Activated effector memory CD4-positive, alpha-beta T cell treated with Interleukin-2 at 50 U/mL for 16 hours (primary cell): Measurements from ENCODE around the gene TBL2.
A peak's percentile ranks its signal among the peaks of the same experiment; 100 is the strongest.
"Not testable (repeated sequence)": the region's sequence is repeated elsewhere in the genome, so short reads cannot be mapped to it uniquely, and the experiment has no call there.

Source experiments
- DNase-seq: peaks from one replicate; pipeline ENCODE4 v3.0.0-alpha.2; 2020

The TBL2 gene, protein sequence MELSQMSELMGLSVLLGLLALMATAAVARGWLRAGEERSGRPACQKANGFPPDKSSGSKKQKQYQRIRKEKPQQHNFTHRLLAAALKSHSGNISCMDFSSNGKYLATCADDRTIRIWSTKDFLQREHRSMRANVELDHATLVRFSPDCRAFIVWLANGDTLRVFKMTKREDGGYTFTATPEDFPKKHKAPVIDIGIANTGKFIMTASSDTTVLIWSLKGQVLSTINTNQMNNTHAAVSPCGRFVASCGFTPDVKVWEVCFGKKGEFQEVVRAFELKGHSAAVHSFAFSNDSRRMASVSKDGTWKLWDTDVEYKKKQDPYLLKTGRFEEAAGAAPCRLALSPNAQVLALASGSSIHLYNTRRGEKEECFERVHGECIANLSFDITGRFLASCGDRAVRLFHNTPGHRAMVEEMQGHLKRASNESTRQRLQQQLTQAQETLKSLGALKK

DNA sequence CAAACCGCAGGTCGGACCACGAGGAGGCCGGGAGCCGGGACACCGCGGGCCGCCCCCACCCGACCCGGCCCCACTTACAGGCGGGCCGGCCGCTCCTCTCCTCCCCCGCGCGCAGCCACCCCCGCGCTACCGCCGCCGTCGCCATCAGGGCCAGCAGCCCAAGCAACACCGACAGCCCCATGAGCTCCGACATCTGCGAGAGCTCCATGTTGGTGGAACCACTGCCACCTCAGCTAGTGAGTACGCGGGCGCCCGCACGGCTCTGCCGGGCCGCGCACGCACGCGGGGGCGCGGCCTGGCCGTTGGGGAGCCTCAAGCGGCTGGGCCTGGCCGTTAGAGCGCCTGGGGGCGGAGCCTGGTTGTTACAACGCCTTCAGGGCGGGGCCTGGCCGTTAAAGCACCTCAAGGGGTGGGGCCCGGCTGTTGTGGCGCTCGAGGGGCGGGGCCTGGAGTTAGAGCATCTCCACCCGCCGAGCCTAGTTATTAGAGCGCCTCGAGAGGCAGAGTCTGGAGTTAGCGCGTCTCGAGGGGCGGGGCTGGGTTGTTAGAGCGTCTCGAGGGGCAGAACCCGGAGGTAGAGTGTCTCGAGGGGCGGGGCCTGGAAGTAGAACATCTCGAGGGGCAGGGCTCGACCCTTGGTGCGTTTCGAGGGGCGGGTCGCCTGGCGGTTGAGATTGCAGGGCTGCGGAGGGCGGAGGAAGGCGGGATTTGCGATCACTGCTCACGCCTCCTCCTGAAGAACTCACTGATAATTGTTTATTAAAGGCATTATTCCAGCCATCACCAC, at the start of gene TBL2:
TSS of gene TBL2 (minus strand) at position 238 of the 787 bp plus-strand sequence. CDS start at position 208, 30 bp downstream.
- peak; percentile 99 for DNase-seq

DNA sequence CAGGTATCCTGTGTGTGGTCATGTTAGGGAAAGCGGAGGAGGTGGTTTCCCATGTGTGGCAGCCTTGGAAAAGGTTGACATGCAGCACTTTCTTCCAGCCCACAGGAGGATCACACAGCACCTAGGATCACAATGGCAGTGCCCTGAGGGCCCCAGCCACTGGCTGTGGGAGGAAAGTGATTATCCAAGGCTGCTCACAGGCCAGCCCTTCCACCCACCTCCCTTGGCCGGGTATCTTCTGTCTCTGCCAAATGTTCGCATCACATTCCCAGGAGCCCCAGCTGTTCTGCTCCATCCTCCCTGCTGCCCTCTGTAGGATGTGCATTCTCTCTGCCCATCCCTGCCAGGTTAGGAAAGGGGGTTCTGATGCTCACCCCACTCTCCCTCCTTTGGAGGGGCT, 48.4 kb upstream of the TBL2 start:
- DNase-seq: no peak

DNA sequence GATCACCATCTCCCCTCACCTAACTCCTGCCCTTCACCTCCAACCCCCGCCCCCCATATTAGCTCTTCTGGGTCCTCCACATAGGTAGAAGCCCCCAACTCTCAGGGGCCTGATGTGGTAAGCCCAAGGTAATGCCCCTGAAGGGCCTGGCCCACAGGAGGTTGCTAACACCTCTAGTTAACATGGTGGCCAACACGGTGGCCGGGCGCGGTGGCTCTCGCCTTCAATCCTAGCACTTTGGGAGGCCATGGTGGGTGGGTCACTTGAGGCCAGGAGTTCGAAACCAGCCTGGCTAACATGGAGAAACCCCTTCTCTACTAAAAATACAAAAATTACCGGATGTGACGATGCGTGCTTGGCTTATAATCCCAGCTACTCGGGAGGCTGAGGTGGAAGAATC, 46.9 kb upstream of the TBL2 start:
- no peak for DNase-seq

DNA sequence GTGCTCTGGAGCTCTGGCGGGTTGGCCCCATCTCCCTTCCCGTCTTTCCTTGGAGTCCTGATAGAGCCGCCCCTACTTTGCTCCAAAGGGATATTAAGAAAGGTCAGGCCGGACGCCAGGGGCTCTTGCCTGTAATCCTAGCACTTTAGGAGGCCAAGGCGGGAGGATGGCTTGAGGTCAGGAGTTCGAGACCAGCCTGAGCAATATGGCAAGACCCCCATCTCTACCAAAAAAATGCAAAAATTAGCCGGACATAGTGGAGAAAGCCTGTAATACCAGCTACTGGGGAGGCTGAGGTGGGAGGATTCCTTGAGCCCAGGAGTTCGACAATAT, 46.3 kb upstream of the TBL2 start:
- DNase-seq: no peak

DNA sequence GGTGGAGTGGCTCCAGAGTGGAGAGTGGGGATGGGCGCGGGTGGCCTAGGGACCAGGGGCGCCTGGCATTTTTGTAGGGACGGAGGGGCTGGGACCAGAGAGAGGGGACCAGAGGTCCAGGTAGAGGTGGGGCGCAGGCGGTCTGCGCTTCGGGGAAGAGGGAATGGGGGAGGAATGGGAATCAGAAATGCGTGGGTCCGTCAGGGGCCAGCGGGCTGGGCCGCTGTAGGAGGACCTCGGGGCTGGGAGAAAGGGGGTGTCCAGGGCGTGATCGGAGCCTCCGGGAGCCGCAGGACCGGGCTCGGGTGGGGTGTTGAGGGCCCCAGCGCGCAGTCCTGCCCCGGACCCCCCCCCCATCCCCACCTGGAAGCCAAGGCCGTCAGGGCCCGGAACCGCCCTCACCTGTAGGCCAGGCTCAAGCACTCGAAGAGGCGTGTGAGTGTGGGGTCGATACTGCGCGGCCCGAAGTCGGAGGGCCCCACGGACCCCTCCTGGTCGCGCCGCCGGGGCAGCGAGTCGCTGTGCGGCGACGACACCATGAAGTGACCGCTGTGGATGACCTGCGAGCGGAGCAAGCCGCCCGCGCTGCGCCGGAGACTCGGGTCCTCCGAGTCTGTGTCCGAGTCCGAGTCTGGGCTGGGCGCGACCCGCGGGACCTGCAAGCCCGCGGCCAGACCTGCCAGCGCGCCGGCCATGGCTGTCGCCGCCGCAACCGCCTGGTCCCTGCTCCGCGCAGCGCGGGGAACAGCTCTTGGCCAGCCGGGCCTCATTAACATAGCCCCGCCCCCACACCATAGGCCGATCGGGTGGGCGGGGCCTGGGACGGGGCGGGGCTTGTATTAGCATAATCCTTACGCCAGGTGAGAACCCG, 45.7 kb upstream of the TBL2 start, which contains the start of gene MLXIPL:
TSS of gene MLXIPL (minus strand) at position 725 of the 871 bp plus-strand sequence. CDS start at position 695, 30 bp downstream.
- peak; percentile 18 for DNase-seq

DNA sequence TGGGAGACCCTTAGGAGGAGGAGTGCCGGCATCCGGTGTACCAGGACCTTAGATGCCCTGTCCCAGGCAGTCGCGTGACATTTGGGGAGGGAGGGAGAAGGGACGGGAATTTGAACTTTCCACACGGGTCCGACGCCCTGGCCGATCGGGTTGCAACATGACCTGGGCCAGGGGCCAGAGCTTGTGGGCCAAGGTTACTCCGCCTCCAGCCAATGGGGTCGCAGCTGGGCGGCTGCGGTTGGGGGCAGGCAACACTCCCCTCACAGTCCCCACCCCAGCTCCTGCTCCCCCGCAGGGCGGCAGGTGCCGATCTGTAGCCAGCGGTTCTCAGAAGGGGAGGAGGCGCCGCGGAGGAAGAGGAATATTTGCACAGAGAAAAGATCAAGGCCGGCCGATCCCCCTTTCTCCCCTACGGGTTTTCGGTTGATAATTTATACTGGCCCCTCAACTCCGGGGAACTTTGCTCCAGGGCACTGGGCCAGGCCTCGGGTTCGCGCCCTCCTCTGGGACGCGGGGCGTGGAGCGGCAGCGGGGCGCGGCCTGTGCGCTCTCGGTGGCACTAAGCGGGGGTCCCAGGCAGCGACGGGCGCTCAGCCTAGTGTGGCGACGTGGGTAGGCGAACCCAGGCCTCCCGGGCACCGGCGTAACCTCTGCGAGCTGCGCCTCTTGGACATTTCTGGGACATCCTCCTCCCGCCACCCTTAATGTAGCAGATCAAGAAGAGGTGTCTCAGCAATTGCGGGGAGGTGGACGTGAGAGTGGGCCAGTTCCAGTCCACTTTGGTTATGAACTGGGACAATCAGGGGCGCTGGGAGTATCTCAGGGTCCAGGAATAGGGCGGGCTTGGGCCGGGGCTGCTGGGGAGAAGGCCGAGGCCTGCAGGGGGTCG, 44.8 kb upstream of the TBL2 start:
- no peak for DNase-seq

DNA sequence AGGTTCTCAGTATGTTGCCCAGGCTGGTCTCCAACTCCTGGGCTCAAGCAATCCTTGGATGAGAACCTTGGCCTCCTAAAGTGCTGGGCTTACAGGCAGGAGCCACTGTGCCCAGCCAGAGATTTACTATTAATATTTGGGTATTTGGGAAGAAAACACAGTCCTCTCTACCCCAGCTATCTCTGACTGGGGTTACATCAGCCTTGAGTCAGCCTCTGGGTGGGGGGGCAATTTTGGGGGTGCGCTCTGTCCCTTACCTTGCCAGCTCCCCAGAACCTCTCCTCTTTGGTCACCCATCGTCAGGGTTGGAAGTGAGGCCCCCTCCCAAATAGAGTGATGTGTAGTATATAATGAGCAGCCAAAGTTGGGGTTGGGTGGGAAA, 44.1 kb upstream of the TBL2 start:
- DNase-seq: no peak

DNA sequence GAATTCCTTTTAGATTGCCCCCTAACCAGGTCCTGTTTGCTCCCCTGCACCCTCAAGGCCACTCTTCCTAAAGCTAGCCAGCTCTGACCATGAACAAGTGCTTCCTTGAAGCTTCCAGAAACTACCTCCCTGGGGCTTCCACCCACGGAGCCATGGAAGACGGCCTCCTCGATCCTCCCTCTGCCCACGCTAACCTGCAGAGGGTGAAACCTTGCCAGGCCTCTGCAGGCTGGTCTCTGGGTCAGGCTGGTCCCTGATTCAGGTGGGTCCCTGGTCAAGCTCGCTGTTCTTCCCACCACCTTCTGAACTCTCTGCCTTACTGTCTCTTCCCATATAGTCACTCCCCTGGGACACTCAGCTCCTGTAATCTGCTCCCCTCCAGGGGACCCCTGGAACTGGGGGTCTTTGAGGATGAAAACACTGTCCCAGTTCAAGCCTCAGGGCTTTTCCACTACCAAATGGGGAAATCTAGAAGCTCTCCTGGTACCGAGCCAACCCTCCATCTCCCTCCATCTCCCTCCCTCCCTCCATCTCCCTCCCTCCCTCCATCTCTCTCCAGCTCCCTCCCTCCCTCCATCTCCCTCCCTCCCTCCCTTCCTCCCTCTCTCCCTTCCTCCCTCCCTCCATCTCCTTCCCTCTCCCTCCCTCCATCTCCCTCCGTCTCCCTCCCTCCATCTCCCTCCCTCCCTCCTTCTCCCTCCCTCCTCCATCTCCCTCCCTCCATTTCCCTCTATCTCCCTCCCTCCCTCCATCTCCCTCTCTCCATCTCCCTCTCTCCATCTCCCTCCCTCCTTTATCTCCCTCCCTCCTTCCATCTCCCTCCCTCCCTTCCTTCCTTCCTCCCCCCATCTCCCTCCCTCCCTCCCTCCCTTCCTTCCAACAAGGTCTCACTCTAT, 43.0 kb upstream of the TBL2 start:
- DNase-seq: no peak

DNA sequence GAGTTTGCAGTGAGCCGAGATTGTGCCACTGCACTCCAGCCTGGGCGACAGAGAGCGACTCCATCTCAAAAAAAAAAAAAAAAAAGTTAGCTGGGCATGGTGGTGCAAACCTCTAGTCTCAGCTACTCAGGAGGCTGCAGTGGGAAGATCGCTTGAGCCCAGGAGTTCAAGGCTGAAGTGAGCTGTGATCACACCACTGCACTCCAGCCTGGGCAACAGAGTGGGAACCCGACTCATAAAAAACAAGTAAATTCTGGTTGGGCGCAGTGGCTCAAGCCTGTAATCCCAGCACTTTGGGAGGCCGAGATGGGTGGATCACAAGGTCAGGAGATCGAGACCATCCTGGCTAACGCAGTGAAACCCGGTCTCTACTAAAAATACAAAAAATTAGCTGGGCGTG, 41.0 kb upstream of the TBL2 start:
- DNase-seq: not testable (repeated sequence)

DNA sequence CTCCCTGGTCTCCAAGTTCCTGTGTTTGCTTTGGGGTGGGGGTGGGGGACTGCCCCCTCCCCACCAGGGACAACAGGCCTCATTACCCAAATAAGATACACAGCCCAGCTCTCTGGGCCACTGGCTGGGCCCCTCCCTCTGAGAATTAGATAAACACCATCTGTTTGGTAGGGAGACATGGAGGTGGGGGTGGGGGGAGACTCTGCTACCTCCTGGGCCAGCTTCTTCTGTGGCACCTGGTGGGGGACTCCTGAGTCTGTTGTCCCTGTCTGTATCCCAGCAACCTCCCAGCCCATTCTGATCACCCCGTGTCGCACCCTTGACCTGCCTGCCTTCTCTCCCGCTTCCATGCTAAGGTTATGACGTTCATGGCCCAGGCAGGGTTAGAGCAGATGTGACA, 40.2 kb upstream of the TBL2 start:
- DNase-seq: no peak

DNA sequence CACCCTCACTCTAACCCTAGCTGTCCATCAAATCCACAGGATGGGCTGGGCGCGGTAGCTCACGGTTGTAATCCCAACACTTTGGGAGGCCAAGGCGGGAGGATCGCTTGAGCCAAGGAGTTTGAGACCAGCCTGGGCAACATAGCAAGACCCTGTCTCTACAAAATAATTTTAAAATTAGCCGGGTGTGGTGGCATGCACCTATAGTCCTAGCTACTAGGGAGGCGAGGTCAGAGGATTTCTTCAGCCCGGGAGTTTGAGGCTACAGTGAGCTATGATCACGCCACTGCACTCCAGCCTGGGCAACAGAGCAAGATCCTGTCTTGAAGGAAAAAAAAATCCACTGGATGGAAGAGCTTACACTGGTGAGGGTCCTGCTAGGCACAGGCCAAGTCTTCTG, 39.1 kb upstream of the TBL2 start:
- not testable (repeated sequence) for DNase-seq

DNA sequence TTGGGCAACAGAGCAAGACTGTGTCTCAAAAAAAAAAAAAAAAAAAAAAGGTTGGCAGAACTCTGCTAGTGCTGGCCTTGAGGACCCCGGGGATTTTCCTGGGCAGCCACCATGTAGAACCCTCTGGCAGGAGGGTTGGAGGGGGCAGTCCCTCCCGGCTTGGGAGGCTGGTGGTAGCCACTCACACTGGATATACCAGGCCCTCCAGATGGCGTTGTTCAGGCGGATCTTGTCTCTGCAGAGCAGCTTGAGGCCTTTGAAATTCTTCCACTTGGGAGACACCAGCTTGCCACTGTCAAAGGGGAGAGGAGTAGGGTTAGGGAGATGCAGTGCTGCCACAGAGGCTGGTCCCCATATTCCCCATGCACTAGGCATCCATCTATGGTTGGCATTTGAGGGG, 37.5 kb upstream of the TBL2 start:
- DNase-seq: no peak

DNA sequence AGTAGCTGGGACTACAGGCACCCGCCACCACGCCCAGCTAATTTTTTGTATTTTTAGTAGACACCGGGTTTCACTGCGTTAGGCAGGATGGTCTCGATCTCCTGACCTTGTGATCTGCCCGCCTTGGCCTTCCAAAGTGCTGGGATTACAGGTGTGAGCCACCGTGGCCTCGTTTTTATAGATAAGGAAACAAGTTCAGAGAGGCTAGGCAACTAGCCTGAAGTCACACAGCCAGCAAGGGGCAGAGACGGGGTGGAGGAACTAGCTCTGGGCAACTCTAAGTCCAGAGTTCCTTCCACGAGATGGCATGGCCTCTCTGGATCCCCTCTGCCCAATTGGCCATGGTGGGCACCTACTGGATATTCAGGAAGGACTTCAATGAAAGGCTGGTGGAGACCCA, 36.6 kb upstream of the TBL2 start:
- not testable (repeated sequence) for DNase-seq

DNA sequence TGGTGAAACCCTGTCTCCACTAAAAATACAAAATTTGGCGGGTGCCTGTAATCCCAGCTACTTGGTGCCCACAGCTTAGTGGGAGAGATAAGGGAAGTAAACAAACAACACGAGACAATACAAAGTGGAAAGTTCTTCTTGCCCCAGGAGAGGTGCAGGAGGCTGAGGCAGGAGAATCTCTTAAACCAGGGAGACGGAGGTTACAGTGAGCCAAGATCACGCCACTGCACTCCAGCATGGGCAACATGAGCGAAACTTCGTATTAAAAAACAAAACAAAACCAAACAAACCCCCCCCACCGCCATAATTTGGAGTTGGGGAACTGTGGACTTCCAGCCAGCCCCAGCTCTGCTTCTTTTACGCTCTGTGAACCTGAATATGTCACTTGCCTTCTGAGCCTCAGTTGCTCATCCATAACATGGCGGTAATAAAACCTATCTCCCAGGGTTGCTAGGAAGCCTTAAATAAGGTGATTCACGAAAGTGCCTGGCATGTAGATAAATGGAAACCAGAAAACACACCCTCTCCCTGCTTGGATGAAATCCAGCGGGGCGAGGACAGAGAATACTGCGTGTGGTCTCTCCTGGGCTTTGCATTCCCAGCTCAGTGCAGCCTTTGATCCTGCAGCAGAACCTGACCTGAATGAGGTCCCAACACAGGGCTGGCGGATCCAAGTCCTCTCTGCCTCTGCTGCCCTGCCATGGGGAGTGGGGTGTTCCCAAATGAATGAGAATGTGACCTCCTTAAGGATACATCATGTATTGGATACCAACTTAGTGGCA, 35.8 kb upstream of the TBL2 start:
- DNase-seq: no peak

DNA sequence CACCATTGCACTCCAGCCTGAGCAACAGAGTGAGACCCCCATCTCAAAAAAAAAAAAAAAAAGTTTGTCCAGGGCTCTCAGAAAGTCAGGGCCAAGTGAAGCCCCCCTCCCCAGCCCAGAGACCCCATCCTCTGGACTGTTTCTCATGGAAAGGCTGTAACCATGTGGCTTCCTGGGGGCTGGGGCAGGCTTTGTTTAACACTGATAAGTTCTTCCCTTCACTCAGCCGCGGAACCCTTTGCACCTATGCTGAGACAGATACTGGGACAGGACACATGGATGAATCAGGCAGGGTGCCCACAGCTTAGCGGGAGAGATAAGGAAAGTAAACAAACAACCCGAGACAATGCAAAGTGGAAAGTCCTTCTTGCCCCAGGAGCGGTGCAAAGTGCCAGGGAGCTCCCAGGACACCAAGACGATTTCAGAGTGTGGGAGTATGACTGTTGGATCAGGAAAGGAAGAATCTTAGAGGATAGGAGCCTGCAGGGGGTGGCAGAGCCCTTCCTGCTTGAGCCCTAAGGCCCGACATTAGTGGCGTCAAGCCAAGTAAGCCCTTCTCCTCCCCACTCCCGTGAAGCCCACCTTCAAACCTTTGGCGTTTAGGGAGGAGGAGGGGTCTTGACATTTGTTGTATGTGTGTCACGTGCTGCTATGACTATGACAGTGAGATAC, 34.4 kb upstream of the TBL2 start:
- DNase-seq: no peak

DNA sequence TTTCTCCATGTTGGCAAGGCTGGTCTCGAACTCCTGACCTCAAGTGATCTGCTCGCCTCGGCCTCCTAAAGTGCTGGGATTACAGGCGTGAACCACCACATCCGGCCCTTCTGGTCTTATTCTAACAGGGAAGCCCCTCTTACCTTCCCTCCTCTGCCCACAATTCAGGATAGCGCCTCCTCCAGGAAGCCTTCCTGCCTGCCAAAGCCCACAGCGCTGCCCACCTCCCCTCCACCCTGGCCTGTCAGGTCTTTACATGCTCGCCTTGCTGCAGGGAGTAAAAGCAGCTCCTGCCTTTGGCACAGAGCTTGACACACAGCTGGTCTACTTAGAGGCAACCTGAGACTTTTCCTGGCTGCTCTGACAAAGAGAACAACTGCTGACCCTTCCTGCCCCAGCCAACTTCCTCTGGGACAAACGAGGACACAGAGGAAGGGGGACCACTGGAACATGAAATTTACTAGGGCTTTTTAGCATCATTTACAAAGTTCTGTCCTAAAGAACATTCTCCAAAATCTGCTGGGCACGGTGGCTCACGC, 32.7 kb upstream of the TBL2 start:
- no peak for DNase-seq

DNA sequence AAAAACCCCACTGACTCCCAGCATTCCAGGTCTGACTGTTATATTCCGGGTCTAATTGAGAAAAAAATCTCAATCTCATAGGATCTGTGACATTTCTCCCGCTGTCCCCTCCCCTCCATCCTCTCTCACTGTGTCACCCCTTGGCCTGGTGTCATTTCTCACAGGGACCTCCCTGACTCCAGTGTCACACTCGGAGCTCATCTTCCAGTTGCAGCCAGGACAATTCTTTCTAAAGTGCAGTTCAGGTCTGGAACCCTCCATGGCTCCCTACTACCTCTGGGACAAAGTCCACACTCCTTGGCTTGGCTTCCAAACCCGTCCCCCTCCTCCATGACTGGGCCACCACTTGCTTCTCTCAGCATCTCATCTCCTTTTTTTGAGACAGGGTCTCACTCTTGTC, 31.7 kb upstream of the TBL2 start:
- DNase-seq: no peak

DNA sequence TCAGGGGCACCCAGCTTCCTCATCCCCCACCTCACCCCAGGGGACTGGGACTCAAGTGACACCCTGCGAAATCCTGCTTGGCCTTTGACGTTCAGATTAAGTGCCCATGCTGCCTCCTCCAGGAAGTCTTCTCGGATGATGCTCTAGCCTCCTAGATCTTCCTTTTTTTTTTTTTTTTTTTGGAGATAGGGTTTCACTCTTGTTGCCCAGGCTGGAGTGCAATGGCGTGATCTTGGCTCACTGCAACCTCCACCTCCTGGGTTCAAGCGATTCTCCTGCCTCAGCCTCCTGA, 29.3 kb upstream of the TBL2 start:
- not testable (repeated sequence) for DNase-seq
